HG03196 (cell line): ENCODE results near the gene GGA2.
"Not testable (repeated sequence)": the region's sequence is repeated elsewhere in the genome, so short reads cannot be mapped to it uniquely, and the experiment has no call there.

Source experiments
- ATAC-seq: cut with Tn5 transposase; IDR thresholded peaks from one replicate; pipeline ENCODE4 v1.9.1; 2021; ENCODE audit not compliant: unreplicated experiment

GGA2 gene

GRCh38 chr16:23478566-23478965 is 31.7 kb downstream of the GGA2 start:
- no peak for ATAC-seq

DNA sequence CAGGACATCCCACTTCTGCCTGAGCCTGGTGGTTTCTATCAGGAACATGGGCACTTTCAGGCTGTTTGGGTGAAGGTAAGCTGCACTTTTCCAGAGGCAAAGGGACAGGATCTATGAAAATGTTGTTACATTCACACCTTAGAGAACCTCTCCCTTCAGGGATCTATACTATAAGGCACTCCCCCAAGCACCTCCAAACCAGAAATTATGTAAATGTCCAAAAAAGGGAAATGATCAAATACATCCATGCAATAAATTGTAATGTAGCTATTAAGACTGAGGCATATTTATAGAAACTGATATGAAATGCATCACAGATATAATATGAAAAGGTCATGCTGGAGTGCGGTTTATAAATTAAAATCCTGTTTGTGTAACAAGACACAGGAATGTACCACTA is 34.0 kb downstream of the GGA2 start:
- ATAC-seq, result no peak

- ATAC-seq, result no peak
Measured at GRCh38 chr16:23469814-23470213, 40.5 kb downstream of the GGA2 start.

GRCh38 chr16:23466162-23466885 is 44.0 kb downstream of the GGA2 start:
- ATAC-seq, result no peak

DNA sequence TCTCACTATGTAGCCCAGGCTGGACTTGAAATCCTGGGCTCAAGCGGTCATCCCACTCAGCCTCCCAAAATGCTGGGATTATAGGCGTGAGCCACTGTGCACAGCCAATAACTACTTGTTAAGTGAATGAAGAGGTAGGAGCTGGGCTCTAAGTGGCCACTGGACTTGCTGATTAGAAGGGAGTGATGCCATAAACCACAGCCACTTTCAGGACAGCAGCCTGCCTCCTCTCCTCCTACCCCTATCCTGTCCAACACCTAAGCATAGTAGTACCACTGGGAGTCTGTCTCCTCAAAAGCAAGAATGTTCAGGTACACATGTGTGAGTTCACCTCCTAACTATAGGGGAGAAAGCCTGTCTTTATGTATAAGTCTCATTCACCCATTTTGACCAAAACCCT is 45.1 kb downstream of the GGA2 start:
- no peak for ATAC-seq

DNA sequence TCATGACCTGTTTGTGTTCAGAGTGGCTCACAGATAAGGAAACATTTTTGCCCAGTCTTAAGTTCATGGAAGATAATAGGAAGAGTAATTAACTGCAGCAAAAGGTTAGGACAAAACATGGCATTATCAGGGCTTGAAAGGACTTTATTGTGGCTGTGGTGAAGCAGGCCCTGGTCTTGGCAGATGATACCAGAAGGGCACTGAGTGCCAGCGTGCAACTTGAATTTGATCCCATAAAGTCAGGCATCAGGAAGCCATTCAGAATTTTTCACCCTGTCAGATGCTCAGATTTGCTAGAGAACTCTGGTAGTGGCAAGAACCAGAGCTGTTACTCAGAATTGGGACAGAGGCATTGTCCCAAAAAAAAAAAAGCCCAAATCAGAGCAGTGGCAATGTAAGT is 46.1 kb downstream of the GGA2 start:
- no peak for ATAC-seq

GRCh38 chr16:23462994-23463393 is 47.3 kb downstream of the GGA2 start:
- ATAC-seq, result not testable (repeated sequence)

DNA sequence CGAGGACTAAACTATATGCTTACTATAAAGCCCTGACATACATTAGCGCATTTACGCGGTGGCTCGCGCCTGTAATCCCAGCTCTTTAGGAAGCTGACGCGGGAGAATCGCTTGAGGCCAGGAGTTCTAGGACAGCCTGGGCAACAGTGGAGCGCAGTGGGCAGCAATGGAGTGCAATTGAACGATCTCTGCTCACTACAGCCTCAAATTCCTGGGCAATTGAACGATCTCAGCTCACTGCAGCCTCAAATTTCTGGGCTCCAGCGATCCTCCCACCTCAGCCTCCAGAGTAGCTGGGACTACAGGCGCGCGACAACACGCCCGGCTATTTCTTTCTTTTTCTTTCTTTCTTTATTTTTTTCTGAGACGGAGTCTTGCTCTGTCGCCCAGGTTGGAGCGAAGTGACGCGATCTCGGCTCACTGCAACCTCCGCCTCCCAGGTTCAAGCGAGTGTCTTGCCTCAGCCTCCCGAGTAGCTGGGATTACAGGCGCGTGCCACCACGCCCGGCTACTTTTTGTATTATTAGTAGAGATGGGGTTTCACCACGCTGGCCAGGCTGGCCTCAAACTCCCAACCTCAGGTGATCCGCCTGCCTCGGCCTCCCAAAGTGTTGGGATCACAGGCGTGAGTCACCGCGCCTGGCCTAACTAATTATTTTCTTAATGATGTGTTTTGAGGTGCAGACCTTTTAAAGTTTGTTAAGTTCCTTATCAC is 56.8 kb downstream of the GGA2 start:
- no peak for ATAC-seq

- peak; percentile 82 for ATAC-seq
Measured at GRCh38 chr16:23452572-23453337, 57.5 kb downstream of the GGA2 start, which contains the start of gene COG7. Gene COG7 (minus strand): TSS chr16:23453189. CDS start chr16:23452994, 195 bp downstream.

- no peak for ATAC-seq
Measured at GRCh38 chr16:23452221-23452571, 58.1 kb downstream of the GGA2 start.

- ATAC-seq, result no peak
Measured at GRCh38 chr16:23448392-23448791, 61.9 kb downstream of the GGA2 start.

DNA sequence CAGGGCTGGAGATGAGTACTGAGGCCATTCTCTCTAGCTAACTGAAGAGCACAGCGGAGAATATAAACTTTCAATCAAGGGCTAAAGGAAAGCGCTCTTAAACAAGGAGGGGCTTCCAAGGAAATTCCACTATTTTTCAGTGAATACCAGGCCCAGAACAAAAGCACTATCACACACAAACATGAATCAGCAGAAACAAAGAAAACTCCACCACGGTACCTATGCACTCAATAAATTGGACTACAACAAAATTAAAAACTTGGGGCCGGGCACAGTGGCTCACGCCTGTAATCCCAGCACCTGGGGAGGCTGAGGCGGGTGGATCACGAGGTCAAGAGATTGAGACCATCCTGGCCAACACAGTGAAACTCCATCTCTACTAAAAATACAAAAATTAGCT is 72.8 kb downstream of the GGA2 start:
- ATAC-seq, result not testable (repeated sequence)

GRCh38 chr16:23436951-23437350 is 73.3 kb downstream of the GGA2 start:
- ATAC-seq, result no peak

DNA sequence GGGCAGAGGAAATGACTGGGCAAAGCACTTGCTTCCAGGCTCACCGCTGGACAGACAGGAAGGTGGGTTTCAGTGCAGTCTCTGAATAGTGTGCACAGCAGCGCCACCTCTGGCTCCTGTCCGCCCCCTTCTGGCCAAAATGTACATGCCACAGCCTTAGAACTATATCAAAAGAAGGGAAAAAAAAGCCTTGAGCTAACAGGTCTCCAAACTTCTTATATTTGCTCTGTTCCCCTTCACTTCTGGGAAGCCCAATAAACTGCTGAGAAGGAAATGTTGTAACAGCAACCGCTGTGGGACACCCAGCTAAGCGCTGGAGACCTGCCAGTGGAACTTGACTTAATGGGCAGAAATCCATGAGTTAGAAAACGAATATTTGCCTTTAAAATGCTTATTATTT is 74.8 kb downstream of the GGA2 start:
- ATAC-seq, result no peak

DNA sequence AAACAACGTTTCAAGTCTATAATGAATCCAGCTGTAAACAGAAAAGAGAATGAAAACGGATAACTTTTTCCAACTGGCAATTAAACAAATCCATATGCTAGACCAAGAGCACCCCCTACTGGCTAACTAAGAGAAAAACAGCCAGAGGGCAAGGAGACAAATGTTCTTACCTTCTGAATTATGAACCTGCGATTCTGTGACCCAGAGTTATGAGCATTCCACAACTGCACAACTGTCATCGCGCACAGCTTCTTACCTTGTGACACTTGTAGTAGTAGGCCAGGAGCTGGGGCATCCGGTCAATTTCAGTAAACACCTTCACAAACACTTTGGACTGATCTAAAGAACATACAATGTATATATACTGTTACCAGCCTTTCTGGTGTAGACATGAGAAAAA is 75.9 kb downstream of the GGA2 start:
- no peak for ATAC-seq

- ATAC-seq, result no peak
Measured at GRCh38 chr16:23433261-23433920, 76.9 kb downstream of the GGA2 start.

DNA sequence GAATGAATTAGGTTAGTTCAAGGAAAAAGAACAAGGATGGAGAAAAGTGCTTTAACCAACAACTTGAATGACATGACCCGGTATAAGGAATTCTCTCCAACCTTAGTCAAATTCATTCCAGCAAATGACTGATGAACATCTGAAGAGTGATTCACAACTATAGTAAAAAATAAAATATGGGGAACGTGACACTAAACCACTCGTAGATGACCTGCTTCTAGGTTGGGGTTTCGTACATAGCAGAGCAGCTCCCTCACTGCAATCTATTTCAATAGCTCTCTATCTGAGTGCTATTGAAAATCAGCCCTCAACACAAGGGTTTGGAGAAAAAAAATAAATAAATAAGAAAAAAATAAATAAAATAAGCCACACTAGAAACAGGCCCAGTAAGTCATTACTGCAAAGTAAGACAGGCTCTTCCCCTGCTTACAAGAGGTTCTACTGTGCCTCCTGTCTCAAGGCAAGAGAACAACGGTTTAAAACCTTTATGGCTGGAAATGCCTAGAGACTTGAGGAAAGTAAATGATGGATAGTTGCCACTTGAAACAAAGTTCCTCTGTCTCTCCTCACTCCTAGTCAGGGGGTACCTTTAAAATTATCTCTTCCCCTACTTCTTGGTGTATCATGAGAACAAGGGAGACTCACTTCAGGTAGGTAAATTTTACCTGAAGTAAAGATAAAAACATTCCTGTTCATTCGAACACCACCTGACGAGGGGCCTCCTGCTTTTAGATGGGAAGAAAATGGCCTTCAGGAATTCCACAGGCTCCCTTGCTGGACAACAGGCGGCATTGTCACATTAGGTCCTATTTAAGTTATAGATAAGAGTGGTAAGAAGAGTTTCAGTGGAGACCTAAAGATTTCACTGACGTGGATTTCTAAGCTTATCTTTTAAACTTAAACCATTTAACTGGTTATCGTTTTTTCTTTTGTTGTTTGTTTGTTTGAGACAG is 77.8 kb downstream of the GGA2 start:
- no peak for ATAC-seq

DNA sequence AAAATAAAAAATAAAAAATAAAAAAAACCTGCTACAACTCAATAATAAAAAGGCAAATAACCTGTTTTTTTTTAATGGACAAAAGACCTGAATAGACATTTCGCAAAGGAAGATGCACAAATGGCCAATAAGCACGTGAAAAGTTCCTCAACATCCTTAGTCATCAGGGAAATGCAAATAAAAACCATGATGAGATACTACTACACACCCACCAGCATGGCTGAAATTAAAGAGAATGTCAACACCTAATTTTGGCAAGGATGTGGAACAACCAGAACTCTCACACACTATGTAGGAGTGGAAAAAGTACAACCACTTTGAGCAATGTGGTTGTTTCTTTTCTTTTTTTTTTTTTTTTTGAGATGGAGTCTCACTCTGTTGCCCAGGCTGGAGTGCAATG is 81.9 kb downstream of the GGA2 start:
- no peak for ATAC-seq

DNA sequence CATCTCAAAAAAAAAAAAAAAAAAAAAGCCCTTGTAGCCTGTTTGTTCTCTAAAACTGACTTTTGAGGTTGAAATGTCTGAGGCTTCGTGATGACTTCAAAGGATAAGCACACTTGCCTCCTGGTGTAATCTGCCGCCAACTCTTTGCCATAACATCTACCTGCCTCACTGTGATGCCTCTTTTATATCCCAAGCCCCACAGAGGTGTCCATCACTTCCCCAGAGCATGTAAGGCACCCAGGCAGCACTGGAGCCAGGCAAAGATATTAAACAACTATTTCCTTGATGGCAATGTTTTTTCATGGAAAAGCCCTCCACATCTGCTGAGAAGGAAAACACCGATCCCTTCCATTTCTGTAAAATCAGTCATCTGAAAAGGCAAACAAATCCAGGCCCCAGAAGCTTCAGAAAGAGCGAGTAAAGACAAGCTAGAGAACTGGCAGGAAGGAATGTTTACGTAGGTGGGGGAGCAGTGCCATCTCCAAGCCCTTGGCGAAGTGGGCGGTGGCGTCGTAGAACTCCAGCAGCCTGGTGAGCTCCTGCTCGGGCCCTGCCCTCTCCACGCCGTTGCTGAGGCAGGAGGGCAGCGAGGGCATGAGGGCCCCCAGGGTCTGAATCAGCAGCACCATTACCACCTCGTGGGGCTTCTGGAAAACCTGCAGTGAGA is 85.9 kb downstream of the GGA2 start:
- no peak for ATAC-seq
